AG04450 (cell line): Measurements from ENCODE around the gene CCDC88B. TPM values are rescaled to one million over a fixed set of nuclear protein-coding genes. Genes with fewer than 3 reads are reported as not detected.

Source experiments
- CTCF ChIA-PET: fragments of 300-600, 350-600 bp; formaldehyde crosslinking; extraction: SDS; loops from one replicate; lab custom pipeline; 2022; ENCODE audit warnings: antibody characterized with exemption, inconsistent platforms; lab: Charles Lee
- POLR2A ChIA-PET: fragments of 350-600 bp; formaldehyde crosslinking; extraction: SDS; loops from one replicate; lab custom pipeline; 2021; ENCODE audit warnings: antibody characterized with exemption, inconsistent platforms; lab: Yijun Ruan, JAX
- DNase-seq: peaks from one replicate; pipeline ENCODE4 v3.0.0-alpha.2; 2011; ENCODE audit warnings: low read depth, low spot score
- H3K27ac ChIP-seq: one replicate; pipeline ENCODE4 v1.5.1; 2012; ENCODE audit warnings: low read depth, low read length, control low read depth
- H3K27me3 ChIP-seq: one replicate; pipeline ENCODE4 v1.6.0; 2012; ENCODE audit warnings: low read length; ENCODE audit not compliant: control insufficient read depth, insufficient read depth
- H3K4me3 ChIP-seq: 2 replicates; pipeline ENCODE4 v1.5.1; 2011; ENCODE audit warnings: mild to moderate bottlenecking, low read depth, low read length, control low read depth
- H3K9me3 ChIP-seq: 2 replicates; pipeline ENCODE4 v1.5.1; 2012; ENCODE audit warnings: low read length; ENCODE audit not compliant: control insufficient read depth, insufficient read depth
- CTCF ChIP-seq: IDR thresholded peaks from 2 replicates; pipeline ENCODE4 v1.5.1; 2011; ENCODE audit warnings: low read depth, low read length, control low read depth, inconsistent platforms
- polyA plus RNA-seq: library from polyadenylated mRNA; depleted of rRNA; stranded (reverse); fragments of >200 nt; gene quantifications from 2 replicates; pipeline ENCODE4 v1.2.3, GENCODE V29; 2011

The CCDC88B gene
- polyA plus RNA-seq, 1 experiment: 1.4 TPM

GRCh38 chr11:64389851-64390250, 49.8 kb downstream of the CCDC88B start:
- Histone ChIP-seq H3K4me3 (no peak overlapping the region), H3K9me3 (no peaks in the 10 kb centered on the region), H3K27me3 (peaks cover 43% of the 10 kb centered on the region), H3K27ac (no peak overlapping the region)
- ChIA-PET CTCF (interaction anchor here (1.3 kb wide), 1 partner anchor 35 kb away, joined by 4 read pairs; no protein-coding TSS in a partner anchor), POLR2A (no interaction called here)
- TF ChIP-seq CTCF: no peak
- DNase-seq: no peak

- no peak overlapping the region for H3K4me3 ChIP-seq
- no peak overlapping the region for H3K27ac ChIP-seq
- H3K9me3 ChIP-seq: no peaks in the 10 kb centered on the region
- POLR2A ChIA-PET: no interaction called here
- CTCF ChIA-PET: interaction anchor here (0.6 kb wide), 1 partner anchor 394 kb away, joined by 3 read pairs; no protein-coding TSS in a partner anchor
- DNase-seq: no peak
- H3K27me3 ChIP-seq: peaks cover 40% of the 10 kb centered on the region
- no peak for TF ChIP-seq CTCF
Measured at GRCh38 chr11:64390558-64390957, 50.6 kb downstream of the CCDC88B start.

- H3K27me3 ChIP-seq: peaks cover 35% of the 10 kb centered on the region
- POLR2A ChIA-PET: no interaction called here
- H3K27ac ChIP-seq: no peak overlapping the region
- H3K4me3 ChIP-seq: no peak overlapping the region
- CTCF ChIA-PET: interaction anchor here (0.8 kb wide), 1 partner anchor 57 kb away, joined by 3 read pairs; no protein-coding TSS in a partner anchor
- DNase-seq: no peak
- H3K9me3 ChIP-seq: no peaks in the 10 kb centered on the region
- no peak for TF ChIP-seq CTCF
Measured at GRCh38 chr11:64391839-64392238, 51.8 kb downstream of the CCDC88B start.

GRCh38 chr11:64395545-64396078, 55.6 kb downstream of the CCDC88B start:
- ChIA-PET POLR2A (no interaction called here), CTCF (interaction anchor here (1.7 kb wide), 1 partner anchor 54 kb away, joined by 8 read pairs; no protein-coding TSS in a partner anchor)
- DNase-seq: no peak
- H3K4me3 ChIP-seq: no peak overlapping the region
- peaks cover 27% of the 10 kb centered on the region for H3K27me3 ChIP-seq
- no peaks in the 10 kb centered on the region; the same call in 1 of the 2 replicates for H3K9me3 ChIP-seq
- no peak overlapping the region for H3K27ac ChIP-seq
- TF ChIP-seq CTCF: no peak

GRCh38 chr11:64396079-64396591, 56.1 kb downstream of the CCDC88B start:
- DNase-seq: no peak
- no peak overlapping the region for H3K4me3 ChIP-seq
- H3K27me3 ChIP-seq: peaks cover 29% of the 10 kb centered on the region
- H3K9me3 ChIP-seq: no peaks in the 10 kb centered on the region; the same call in 1 of the 2 replicates
- TF ChIP-seq CTCF: no peak
- ChIA-PET CTCF (interaction anchor here (1.7 kb wide), 1 partner anchor 53 kb away, joined by 8 read pairs; no protein-coding TSS in a partner anchor), POLR2A (no interaction called here)
- no peak overlapping the region for H3K27ac ChIP-seq
